Activated naive CD4-positive, alpha-beta T cell treated with anti-CD3 and anti-CD28 coated beads for 36 hours (primary cell): ENCODE results near the gene ELMO3. TPM values are rescaled to one million over a fixed set of nuclear protein-coding genes. Genes with fewer than 3 reads are reported as not detected.
A peak's percentile ranks its signal among the peaks of the same experiment; 100 is the strongest.

Experiments used
- CTCF ChIA-PET: fragments of 350-600 bp; sonication (Branson Sonifier 250); formaldehyde crosslinking; loops from one replicate; lab custom pipeline; 2021; ENCODE audit warnings: antibody characterized with exemption; lab: Charles Lee
- DNase-seq: peaks from one replicate; pipeline ENCODE4 v3.0.0-alpha.2; 2020
- H3K27ac Mint-ChIP-seq: one replicate; pipeline ENCODE4 v1.8.0; 2021; ENCODE audit warnings: mild to moderate bottlenecking, mixed read lengths
- H3K27me3 Mint-ChIP-seq: one replicate; pipeline ENCODE4 v1.8.0; 2021; ENCODE audit warnings: low read depth, mixed read lengths
- H3K36me3 Mint-ChIP-seq: one replicate; pipeline ENCODE4 v1.8.0; 2021; ENCODE audit warnings: low read depth, mixed read lengths
- H3K4me1 Mint-ChIP-seq: one replicate; pipeline ENCODE4 v1.8.0; 2021; ENCODE audit warnings: low read depth, mixed read lengths
- H3K4me3 Mint-ChIP-seq: one replicate; pipeline ENCODE4 v1.8.0; 2021; ENCODE audit warnings: mild to moderate bottlenecking, moderate library complexity, mixed read lengths
- H3K9me3 Mint-ChIP-seq: one replicate; pipeline ENCODE4 v1.8.0; 2021; ENCODE audit warnings: mixed read lengths
- intact Hi-C: fragments of 100-400 bp; cut with micrococcal nuclease; formaldehyde crosslinking; loops from one replicate; pipeline ENCODE4 v1.15.1; 2023
- total RNA-seq, 2 experiments: library from RNA; stranded (reverse); gene quantifications; one replicate each; pipeline ENCODE4 v1.2.3, GENCODE V29; 2021

Gene ELMO3
- total RNA-seq, 2 experiments from 2014 or later, result 3.8 to 4.4 TPM

- Mint-ChIP-seq H3K4me3 (no peak overlapping the region), H3K36me3 (peaks cover 3% of the 10 kb centered on the region), H3K27me3 (no peaks in the 10 kb centered on the region), H3K27ac (peak overlapping the region; percentile 43), H3K4me1 (no peaks in the 10 kb centered on the region), H3K9me3 (no peaks in the 10 kb centered on the region)
- intact Hi-C loops, result no loop called here
- DNase-seq, result no peak
- CTCF ChIA-PET, result no interaction called here
These were observed 7.4 kb downstream of the ELMO3 start for GRCh38 chr16:67206129-67206837.

- H3K27me3 Mint-ChIP-seq, result no peaks in the 10 kb centered on the region
- peaks cover 2% of the 10 kb centered on the region for H3K36me3 Mint-ChIP-seq
- intact Hi-C loops, result no loop called here
- H3K4me3 Mint-ChIP-seq, result no peak overlapping the region
- no peak overlapping the region for H3K27ac Mint-ChIP-seq
- CTCF ChIA-PET, result interaction anchor here (1.7 kb wide), 1 partner anchor 9 kb away, joined by 6 read pairs; no protein-coding TSS in a partner anchor
- no peaks in the 10 kb centered on the region for H3K9me3 Mint-ChIP-seq
- H3K4me1 Mint-ChIP-seq, result no peaks in the 10 kb centered on the region
- DNase-seq, result no peak
These were observed 7.9 kb downstream of the ELMO3 start for GRCh38 chr16:67206838-67207248.

GRCh38 chr16:67207249-67208091 is 8.5 kb downstream of the ELMO3 start:
- Mint-ChIP-seq H3K27ac (no peak overlapping the region), H3K36me3 (peaks cover 2% of the 10 kb centered on the region), H3K9me3 (no peaks in the 10 kb centered on the region), H3K4me1 (no peaks in the 10 kb centered on the region), H3K4me3 (no peak overlapping the region), H3K27me3 (no peaks in the 10 kb centered on the region)
- intact Hi-C loops, result no loop called here
- no peak for DNase-seq
- CTCF ChIA-PET, result interaction anchor here (1.0 to 1.7 kb wide), 2 partner anchors 9 to 19 kb away, joined by 4 to 6 read pairs; partner anchors contain the start of gene TMEM208

GRCh38 chr16:67208154-67208896 is 9.4 kb downstream of the ELMO3 start:
- Mint-ChIP-seq H3K4me1 (no peaks in the 10 kb centered on the region), H3K4me3 (no peak overlapping the region), H3K9me3 (no peaks in the 10 kb centered on the region), H3K27ac (no peak overlapping the region), H3K27me3 (no peaks in the 10 kb centered on the region), H3K36me3 (peaks cover 2% of the 10 kb centered on the region)
- intact Hi-C loops, result no loop called here
- DNase-seq, result no peak
- CTCF ChIA-PET, result interaction anchor here (0.5 to 1.7 kb wide), 3 partner anchors 10 to 126 kb away, joined by 4 to 6 read pairs (median 4); partner anchors contain the start of gene TMEM208

GRCh38 chr16:67209565-67209964 is 10.6 kb downstream of the ELMO3 start:
- H3K4me3 Mint-ChIP-seq, result no peak overlapping the region
- H3K36me3 Mint-ChIP-seq, result peaks cover 2% of the 10 kb centered on the region
- no peaks in the 10 kb centered on the region for H3K4me1 Mint-ChIP-seq
- no peak overlapping the region for H3K27ac Mint-ChIP-seq
- H3K27me3 Mint-ChIP-seq, result no peaks in the 10 kb centered on the region
- DNase-seq, result no peak
- CTCF ChIA-PET, result no interaction called here
- intact Hi-C loops, result no loop called here
- H3K9me3 Mint-ChIP-seq, result no peaks in the 10 kb centered on the region

- intact Hi-C loops, result no loop called here
- Mint-ChIP-seq H3K27me3 (no peaks in the 10 kb centered on the region), H3K4me3 (no peak overlapping the region), H3K36me3 (no peaks in the 10 kb centered on the region), H3K27ac (no peak overlapping the region), H3K4me1 (no peaks in the 10 kb centered on the region), H3K9me3 (no peaks in the 10 kb centered on the region)
- DNase-seq, result no peak
- CTCF ChIA-PET, result no interaction called here
These were observed 11.4 kb downstream of the ELMO3 start for GRCh38 chr16:67210069-67210937.

GRCh38 chr16:67211674-67212073 is 12.7 kb downstream of the ELMO3 start:
- Mint-ChIP-seq H3K27ac (no peak overlapping the region), H3K27me3 (no peaks in the 10 kb centered on the region), H3K36me3 (no peaks in the 10 kb centered on the region), H3K4me3 (no peak overlapping the region), H3K9me3 (no peaks in the 10 kb centered on the region), H3K4me1 (no peaks in the 10 kb centered on the region)
- no peak for DNase-seq
- CTCF ChIA-PET, result interaction anchor here (0.8 kb wide), 1 partner anchor 9 kb away, joined by 4 read pairs; no protein-coding TSS in a partner anchor
- intact Hi-C loops, result no loop called here

- no peak for DNase-seq
- CTCF ChIA-PET, result interaction anchor here (0.5 to 0.7 kb wide), 3 partner anchors 9 to 605 kb away, joined by 4 to 5 read pairs (median 4); no protein-coding TSS in a partner anchor
- no peak overlapping the region for H3K27ac Mint-ChIP-seq
- H3K4me1 Mint-ChIP-seq, result no peaks in the 10 kb centered on the region
- H3K36me3 Mint-ChIP-seq, result no peaks in the 10 kb centered on the region
- H3K27me3 Mint-ChIP-seq, result no peaks in the 10 kb centered on the region
- intact Hi-C loops, result no loop called here
- H3K4me3 Mint-ChIP-seq, result no peak overlapping the region
- no peaks in the 10 kb centered on the region for H3K9me3 Mint-ChIP-seq
These were observed 13.8 kb downstream of the ELMO3 start for GRCh38 chr16:67212766-67213165.

- no peaks in the 10 kb centered on the region for H3K27me3 Mint-ChIP-seq
- no peak overlapping the region for H3K4me3 Mint-ChIP-seq
- H3K4me1 Mint-ChIP-seq, result no peaks in the 10 kb centered on the region
- CTCF ChIA-PET, result interaction anchor here (0.5 to 0.7 kb wide), 4 partner anchors 8 to 768 kb away, joined by 4 to 8 read pairs (median 6); no protein-coding TSS in a partner anchor
- intact Hi-C loops, result no loop called here
- no peak overlapping the region for H3K27ac Mint-ChIP-seq
- DNase-seq, result no peak
- no peaks in the 10 kb centered on the region for H3K9me3 Mint-ChIP-seq
- no peaks in the 10 kb centered on the region for H3K36me3 Mint-ChIP-seq
These were observed 14.5 kb downstream of the ELMO3 start for GRCh38 chr16:67213197-67214019.

- Mint-ChIP-seq H3K36me3 (no peaks in the 10 kb centered on the region), H3K4me3 (no peak overlapping the region), H3K27me3 (no peaks in the 10 kb centered on the region), H3K4me1 (no peaks in the 10 kb centered on the region), H3K9me3 (no peaks in the 10 kb centered on the region), H3K27ac (no peak overlapping the region)
- intact Hi-C loops, result no loop called here
- CTCF ChIA-PET, result no interaction called here
- DNase-seq, result no peak
These were observed 16.8 kb downstream of the ELMO3 start for GRCh38 chr16:67215706-67216105.
